HUES48 (cell line): ENCODE data around the gene SP2.

Experiments
- H3K27ac ChIP-seq: one replicate; pipeline ENCODE4 v1.7.0; 2013; ENCODE audit warnings: low read depth, low read length, inconsistent platforms
- H3K27me3 ChIP-seq: 2 replicates; pipeline ENCODE4 v1.6.1; 2013; ENCODE audit warnings: mild to moderate bottlenecking, low read length; ENCODE audit not compliant: control insufficient read depth, insufficient read depth
- H3K36me3 ChIP-seq: 2 replicates; pipeline ENCODE4 v1.6.1; 2013; ENCODE audit warnings: low read length; ENCODE audit not compliant: control insufficient read depth, insufficient read depth
- H3K4me1 ChIP-seq: 2 replicates; pipeline ENCODE4 v1.6.1; 2013; ENCODE audit warnings: mild to moderate bottlenecking, low read length; ENCODE audit not compliant: control insufficient read depth, insufficient read depth
- H3K4me3 ChIP-seq: 2 replicates; pipeline ENCODE4 v1.5.1; 2013; ENCODE audit warnings: mild to moderate bottlenecking, low read depth, low read length
- H3K9ac ChIP-seq: 2 replicates; pipeline ENCODE4 v1.6.1; 2013; ENCODE audit warnings: mild to moderate bottlenecking, low read depth, low read length, moderate library complexity
- H3K9me3 ChIP-seq: 2 replicates; pipeline ENCODE4 v1.6.1; 2013; ENCODE audit warnings: low read length; ENCODE audit not compliant: control insufficient read depth, insufficient read depth

The SP2 gene

DNA sequence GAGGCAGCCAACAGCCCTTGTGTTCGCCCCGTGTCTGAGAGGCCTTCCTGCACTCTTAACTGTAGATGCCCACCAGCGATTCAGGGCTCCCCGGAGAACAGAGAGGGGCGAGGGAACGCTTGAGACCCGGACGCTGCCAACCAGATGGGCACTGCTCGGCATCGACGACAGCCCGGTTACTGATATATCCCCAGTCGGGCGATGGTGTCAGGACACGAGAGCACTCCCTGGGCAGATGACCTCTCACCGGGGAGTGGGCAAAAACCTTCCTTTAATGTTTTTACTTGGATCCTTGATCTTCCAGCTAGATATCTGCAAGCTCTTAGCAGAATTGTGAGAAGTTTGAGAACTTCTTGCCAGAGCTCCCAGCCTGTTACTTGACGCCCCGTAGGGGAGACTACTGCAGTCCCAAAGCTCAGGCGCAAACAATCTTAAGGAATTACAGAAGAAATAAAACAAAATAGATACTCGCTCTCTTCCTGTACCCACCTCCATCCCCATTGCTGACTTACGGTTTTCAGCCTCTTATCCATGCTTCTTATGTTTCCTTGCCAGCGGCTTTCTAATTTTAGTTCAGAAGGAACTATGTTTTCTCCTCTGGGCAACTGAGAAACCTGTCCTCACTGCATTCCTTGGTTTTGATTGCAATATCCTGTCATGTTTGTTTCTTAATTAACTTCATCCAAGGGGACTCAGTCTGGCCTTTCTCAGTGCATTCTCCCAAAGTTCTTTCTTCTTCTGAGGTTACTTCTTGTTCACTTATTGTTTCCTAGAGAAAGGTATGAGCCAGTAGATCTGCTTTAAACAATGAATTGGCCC lies 845 bp downstream of the SP2 start:
- Histone ChIP-seq H3K9ac (peak overlapping the region; percentile 88), H3K27me3 (no peaks in the 10 kb centered on the region), H3K4me1 (peaks cover 34% of the 10 kb centered on the region), H3K27ac (peak overlapping the region; percentile 93), H3K4me3 (peak overlapping the region; percentile 99), H3K9me3 (no peaks in the 10 kb centered on the region), H3K36me3 (peaks cover 8% of the 10 kb centered on the region; the same call in 1 of the 2 replicates)

DNA sequence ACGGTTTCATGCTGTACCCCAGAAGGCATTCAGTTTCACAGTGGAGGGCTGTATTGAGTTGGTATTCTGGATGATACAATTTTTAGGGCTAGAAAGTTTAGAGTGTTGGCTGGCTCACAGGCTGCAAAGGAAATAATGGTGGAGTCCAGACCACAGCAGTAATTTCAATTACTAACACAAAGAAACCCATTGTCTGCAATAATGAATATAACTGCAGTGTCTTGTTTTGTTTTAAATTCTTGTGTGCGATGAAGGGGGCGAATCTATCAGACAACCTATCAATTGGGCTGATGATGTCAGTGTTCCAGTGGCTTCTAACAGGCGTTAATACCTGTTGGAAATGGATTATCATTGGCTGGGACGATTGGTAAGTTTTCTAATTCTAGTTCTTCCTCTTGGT lies 1.5 kb downstream of the SP2 start:
- Histone ChIP-seq H3K9ac (no peak overlapping the region), H3K4me1 (peaks cover 41% of the 10 kb centered on the region), H3K9me3 (no peaks in the 10 kb centered on the region), H3K27ac (no peak overlapping the region), H3K36me3 (peaks cover 8% of the 10 kb centered on the region; the same call in 1 of the 2 replicates), H3K27me3 (no peaks in the 10 kb centered on the region), H3K4me3 (peak overlapping the region; percentile 99; the same call in 1 of the 2 replicates)

DNA sequence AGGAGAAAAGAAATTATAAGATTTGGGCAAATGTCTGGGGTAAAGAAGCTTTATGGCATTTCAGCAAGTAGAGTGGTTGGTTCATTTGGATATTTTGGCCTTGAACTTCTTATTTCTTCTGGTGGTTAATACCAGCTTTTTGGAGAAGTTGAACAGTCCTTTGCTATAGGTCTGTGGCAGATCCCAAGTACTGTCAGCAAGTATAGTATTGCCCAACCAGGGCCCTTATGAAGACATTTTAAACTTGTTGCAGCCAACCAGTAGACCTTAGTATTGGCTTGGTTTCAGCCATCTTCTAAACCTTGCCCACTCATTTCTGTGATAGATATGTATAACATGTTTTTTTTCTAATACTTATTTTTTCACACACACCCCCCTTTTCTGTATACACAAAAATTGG lies 2.2 kb downstream of the SP2 start:
- Histone ChIP-seq H3K9me3 (no peaks in the 10 kb centered on the region), H3K9ac (no peak overlapping the region), H3K27me3 (no peaks in the 10 kb centered on the region), H3K4me3 (no peak overlapping the region), H3K4me1 (peaks cover 42% of the 10 kb centered on the region), H3K27ac (no peak overlapping the region), H3K36me3 (peaks cover 8% of the 10 kb centered on the region; the same call in 1 of the 2 replicates)

DNA sequence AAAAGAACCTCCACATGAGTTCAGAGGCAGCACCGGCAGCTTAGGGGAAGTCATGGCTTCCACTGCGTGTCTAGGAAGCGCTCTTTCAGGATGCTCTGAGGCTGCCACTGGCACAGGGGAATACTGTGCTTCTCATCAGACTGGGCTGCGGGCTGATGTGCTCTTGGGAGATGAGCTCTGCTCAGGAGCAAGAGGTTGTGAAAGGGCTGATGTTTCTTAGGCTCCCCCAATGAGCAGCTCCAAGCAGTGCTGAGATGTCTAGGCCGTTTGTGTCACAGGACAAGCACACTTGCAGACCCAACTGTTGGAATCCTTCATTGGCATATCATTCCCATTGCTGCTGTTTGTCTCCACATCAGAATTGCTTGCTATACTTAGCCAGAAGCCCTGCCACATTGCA lies 3.6 kb downstream of the SP2 start:
- Histone ChIP-seq H3K27ac (no peak overlapping the region), H3K27me3 (no peaks in the 10 kb centered on the region), H3K4me1 (peaks cover 37% of the 10 kb centered on the region), H3K36me3 (peaks cover 8% of the 10 kb centered on the region; the same call in 1 of the 2 replicates), H3K9ac (no peak overlapping the region), H3K4me3 (no peak overlapping the region), H3K9me3 (no peaks in the 10 kb centered on the region)

DNA sequence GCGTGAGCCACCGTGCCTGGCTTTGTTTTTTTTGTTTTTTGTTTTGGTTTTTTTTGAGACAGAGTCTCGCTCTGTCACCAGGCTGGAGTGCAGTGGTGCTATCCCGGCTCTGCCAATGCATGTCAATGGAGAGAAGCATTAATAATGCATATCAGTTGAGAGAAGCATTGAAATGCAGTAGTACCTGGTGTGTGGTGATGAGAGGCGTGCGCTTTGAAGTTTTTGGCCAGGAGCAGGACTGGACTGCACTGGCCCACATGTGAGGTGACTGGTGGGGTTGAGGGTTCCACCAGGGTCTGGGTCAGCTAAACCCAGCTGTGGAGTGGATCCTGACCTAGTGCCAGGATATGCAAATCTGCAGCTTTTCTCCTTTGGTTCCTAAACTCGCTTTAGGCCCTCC lies 5.4 kb downstream of the SP2 start:
- Histone ChIP-seq H3K4me3 (peak overlapping the region; percentile 43), H3K9me3 (no peaks in the 10 kb centered on the region), H3K4me1 (peaks cover 43% of the 10 kb centered on the region), H3K9ac (no peak overlapping the region), H3K27me3 (no peaks in the 10 kb centered on the region), H3K27ac (peak overlapping the region; percentile 92), H3K36me3 (peaks cover 8% of the 10 kb centered on the region; the same call in 1 of the 2 replicates)

DNA sequence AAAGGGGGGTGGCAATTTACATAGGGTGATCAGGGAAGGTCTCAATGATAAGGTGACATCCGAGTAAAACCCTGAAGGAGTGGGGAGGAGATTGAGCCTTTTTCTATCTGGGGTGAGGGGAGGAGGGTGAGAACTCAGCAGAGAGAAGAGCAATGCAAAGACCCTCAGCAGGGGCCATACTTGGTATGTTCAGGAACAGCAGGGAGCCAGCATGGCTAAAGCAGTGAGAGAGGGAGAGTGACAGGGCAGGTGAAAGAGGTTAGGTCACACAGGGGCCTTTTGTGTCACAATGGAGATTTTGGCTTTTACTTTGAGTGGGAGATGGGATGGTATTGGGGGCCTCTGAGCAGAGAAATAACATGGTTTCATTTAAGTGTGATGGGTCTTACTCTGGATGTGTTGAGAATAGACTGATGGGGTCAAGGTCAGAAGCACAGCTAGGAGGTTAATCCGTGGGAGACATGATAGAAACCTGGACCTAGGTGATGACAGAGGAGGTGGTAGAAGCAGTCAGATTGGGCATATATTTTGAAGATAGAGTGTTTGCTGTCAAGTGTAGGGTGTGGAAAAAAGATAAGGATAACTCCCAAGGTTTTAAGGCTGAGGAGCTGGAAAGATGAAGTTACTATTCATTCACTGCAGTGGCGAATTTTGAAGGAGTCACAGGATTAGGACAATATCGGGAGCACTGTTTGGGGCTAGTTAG lies 6.2 kb downstream of the SP2 start:
- Histone ChIP-seq H3K27me3 (no peaks in the 10 kb centered on the region), H3K27ac (peak overlapping the region; percentile 92), H3K4me1 (peaks cover 40% of the 10 kb centered on the region), H3K4me3 (peak overlapping the region; percentile 43), H3K9me3 (no peaks in the 10 kb centered on the region), H3K9ac (no peak overlapping the region), H3K36me3 (peaks cover 8% of the 10 kb centered on the region; the same call in 1 of the 2 replicates)

DNA sequence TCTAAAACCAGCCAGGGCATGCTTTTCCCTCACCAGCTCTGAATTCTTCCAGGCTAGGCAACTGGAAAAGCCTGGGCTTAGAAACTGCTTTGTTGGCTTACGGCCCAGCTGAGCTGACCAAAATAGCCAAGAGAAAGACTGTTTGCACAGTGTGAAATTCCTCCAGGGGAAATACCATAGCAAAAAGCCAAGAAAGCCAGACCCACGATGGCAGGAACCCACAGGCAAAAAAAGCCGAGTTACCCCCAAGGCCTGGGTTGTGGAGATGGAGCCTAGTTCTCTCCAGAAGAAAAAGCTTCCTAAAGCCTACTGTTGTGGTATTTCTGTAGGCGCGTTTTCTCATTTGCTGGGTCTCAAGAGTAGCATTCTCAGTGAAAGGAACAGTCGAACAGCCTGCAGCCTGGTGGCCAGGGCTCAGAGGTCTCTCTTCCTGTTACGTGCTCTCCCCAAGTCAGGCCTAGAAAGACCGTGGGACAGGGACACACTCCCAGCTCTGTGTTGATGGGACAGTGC lies 9.2 kb downstream of the SP2 start:
- peak overlapping the region; percentile 51 for H3K27ac ChIP-seq
- no peaks in the 10 kb centered on the region for H3K36me3 ChIP-seq
- H3K27me3 ChIP-seq: no peaks in the 10 kb centered on the region

DNA sequence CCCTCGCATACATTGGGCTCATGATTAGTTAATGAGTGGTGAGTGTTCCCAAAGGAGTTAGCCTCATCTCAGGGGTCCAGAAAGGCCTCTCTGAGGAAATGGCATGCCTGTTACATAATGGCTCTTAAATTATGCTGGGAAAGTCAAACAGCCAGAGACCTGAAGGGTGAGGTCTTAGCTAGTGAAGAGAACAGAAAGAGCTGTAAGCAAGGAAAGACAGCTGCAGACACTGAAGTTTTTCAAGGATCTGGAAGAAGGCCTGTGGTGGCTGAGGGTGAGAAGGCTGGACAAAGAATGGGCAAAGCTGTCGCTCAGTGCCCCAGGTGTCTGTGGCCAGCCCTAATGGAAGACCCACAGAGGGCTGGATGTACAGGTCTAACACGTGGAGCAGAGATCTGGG lies 10.4 kb downstream of the SP2 start:
- no peaks in the 10 kb centered on the region for H3K9me3 ChIP-seq
- no peak overlapping the region for H3K4me3 ChIP-seq
- no peak overlapping the region for H3K9ac ChIP-seq
- H3K27ac ChIP-seq: no peak overlapping the region
- no peaks in the 10 kb centered on the region for H3K36me3 ChIP-seq
- peaks cover 20% of the 10 kb centered on the region for H3K4me1 ChIP-seq
- H3K27me3 ChIP-seq: no peaks in the 10 kb centered on the region

More for the DNA sequence above, 9.2 kb downstream of the SP2 start:
- H3K4me3 ChIP-seq: no peak overlapping the region
- H3K4me1 ChIP-seq: peaks cover 29% of the 10 kb centered on the region
- no peaks in the 10 kb centered on the region for H3K9me3 ChIP-seq
- H3K9ac ChIP-seq: no peak overlapping the region

DNA sequence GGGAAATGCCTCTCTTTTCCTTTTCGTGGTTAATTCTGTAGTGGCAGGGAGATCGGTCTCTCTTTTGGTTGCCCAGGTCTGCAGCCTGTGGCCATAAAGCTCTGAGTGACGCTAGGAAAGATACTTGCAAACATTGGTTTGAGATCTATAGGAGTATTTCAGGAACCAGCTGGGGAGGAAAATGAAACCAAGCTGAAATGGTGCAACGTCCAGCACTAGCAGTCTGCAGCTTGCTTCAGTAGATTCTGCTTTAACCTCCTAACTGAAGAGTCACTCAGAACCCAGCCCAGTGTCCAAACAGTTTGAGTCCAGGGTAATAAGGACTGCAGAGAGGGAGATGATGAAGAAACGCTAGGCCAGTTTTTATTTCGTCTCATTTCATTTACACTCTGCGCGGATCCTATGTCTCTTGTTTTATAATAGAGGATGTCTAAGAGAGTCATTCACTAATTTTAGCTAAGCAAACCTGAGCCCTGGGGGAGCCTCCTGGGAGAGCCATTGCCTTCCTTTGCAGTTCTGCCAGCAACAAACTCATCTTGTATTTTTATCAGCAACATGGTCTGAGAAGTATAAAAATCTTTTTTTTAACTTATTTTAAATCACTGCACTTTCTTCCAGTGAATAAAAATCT lies 12.0 kb downstream of the SP2 start:
- no peak overlapping the region for H3K9ac ChIP-seq
- H3K4me3 ChIP-seq: no peak overlapping the region
- H3K4me1 ChIP-seq: peaks cover 8% of the 10 kb centered on the region; the same call in 1 of the 2 replicates
- no peak overlapping the region for H3K27ac ChIP-seq
- no peaks in the 10 kb centered on the region for H3K36me3 ChIP-seq
- no peaks in the 10 kb centered on the region for H3K9me3 ChIP-seq
- no peaks in the 10 kb centered on the region for H3K27me3 ChIP-seq

DNA sequence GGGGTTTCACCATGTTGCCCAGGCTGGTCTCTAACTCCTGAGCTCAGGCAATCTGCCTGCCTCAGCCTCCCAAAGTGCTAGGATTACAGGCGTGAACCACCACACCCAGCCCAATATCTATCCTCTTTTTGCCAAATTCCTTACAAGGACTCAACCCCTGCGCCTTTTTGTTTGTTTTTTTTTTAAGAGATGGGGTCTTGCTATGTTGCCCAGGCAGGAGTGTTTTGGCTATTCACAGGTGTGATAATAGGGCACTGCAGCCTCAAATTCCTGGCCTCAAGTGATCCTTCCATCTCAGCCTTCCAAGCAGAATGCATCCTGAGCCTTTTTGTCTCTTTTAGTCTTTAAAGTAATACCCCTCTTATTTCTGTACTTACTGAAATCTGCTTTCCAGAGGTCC lies 17.0 kb downstream of the SP2 start:
- Histone ChIP-seq H3K9ac (no peak overlapping the region), H3K27ac (no peak overlapping the region), H3K4me1 (no peaks in the 10 kb centered on the region), H3K9me3 (no peaks in the 10 kb centered on the region), H3K4me3 (no peak overlapping the region), H3K27me3 (no peaks in the 10 kb centered on the region), H3K36me3 (peaks cover 13% of the 10 kb centered on the region)
